H9 (cell line): ENCODE results near the gene DGCR2. TPM values are rescaled to one million over a fixed set of nuclear protein-coding genes. Genes with fewer than 3 reads are reported as not detected.

Source experiments
- DNase-seq: peaks from one replicate; pipeline ENCODE4 v3.0.0-alpha.2; 2017
- H2AFZ ChIP-seq: one replicate; pipeline ENCODE4 v1.6.1; 2013; ENCODE audit warnings: mild to moderate bottlenecking, low read length, control low read depth, moderate library complexity
- H2AK5ac ChIP-seq: 2 replicates; pipeline ENCODE4 v1.6.1; 2013; ENCODE audit warnings: low read length, control low read depth, mixed read lengths; ENCODE audit not compliant: insufficient read length
- H2BK120ac ChIP-seq: one replicate; pipeline ENCODE4 v1.6.1; 2013; ENCODE audit warnings: low read depth, mild to moderate bottlenecking, low read length, control low read depth, inconsistent platforms; ENCODE audit not compliant: poor library complexity, severe bottlenecking
- H2BK12ac ChIP-seq: 2 replicates; pipeline ENCODE4 v1.6.1; 2013; ENCODE audit warnings: low read length, control low read depth, mixed read lengths, low read depth; ENCODE audit not compliant: insufficient read length
- H2BK15ac ChIP-seq: 2 replicates; pipeline ENCODE4 v1.6.1; 2013; ENCODE audit warnings: low read depth, low read length, control low read depth
- H2BK20ac ChIP-seq: one replicate; pipeline ENCODE4 v1.6.1; 2013; ENCODE audit warnings: low read depth, mild to moderate bottlenecking, low read length, control low read depth, inconsistent platforms; ENCODE audit not compliant: poor library complexity, severe bottlenecking
- H2BK5ac ChIP-seq: 2 replicates; pipeline ENCODE4 v1.6.1; 2013; ENCODE audit warnings: low read length, control low read depth, mixed read lengths; ENCODE audit not compliant: insufficient read length
- H3K14ac ChIP-seq: 2 replicates; pipeline ENCODE4 v1.6.1; 2013; ENCODE audit warnings: low read length, control low read depth; ENCODE audit not compliant: insufficient read depth
- H3K18ac ChIP-seq: 2 replicates; pipeline ENCODE4 v1.6.1; 2013; ENCODE audit warnings: low read depth, mild to moderate bottlenecking, mixed read lengths, low read length, control low read depth; ENCODE audit not compliant: insufficient read length
- H3K23ac ChIP-seq: 2 replicates; pipeline ENCODE4 v1.6.1; 2013; ENCODE audit warnings: low read length, control low read depth, mixed read lengths, low read depth; ENCODE audit not compliant: insufficient read length
- H3K23me2 ChIP-seq: 2 replicates; pipeline ENCODE4 v1.6.1; 2013; ENCODE audit warnings: low read depth, mild to moderate bottlenecking, mixed read lengths, low read length, control low read depth; ENCODE audit not compliant: insufficient read length, poor library complexity, severe bottlenecking
- H3K27ac ChIP-seq: 2 replicates; pipeline ENCODE4 v1.5.1; 2013; ENCODE audit warnings: low read length, control low read depth, mixed read lengths, low read depth; ENCODE audit not compliant: insufficient read length
- H3K27me3 ChIP-seq: 2 replicates; pipeline ENCODE4 v1.6.1; 2013; ENCODE audit warnings: low read length, control low read depth, inconsistent platforms; ENCODE audit not compliant: insufficient read depth
- H3K4ac ChIP-seq: 2 replicates; pipeline ENCODE4 v1.6.1; 2013; ENCODE audit warnings: low read depth, mild to moderate bottlenecking, control low read depth, inconsistent platforms, low read length, moderate library complexity
- H3K4me1 ChIP-seq: 2 replicates; pipeline ENCODE4 v1.6.1; 2013; ENCODE audit warnings: low read length, control low read depth, inconsistent platforms; ENCODE audit not compliant: insufficient read depth
- H3K4me2 ChIP-seq: 2 replicates; pipeline ENCODE4 v1.6.1; 2013; ENCODE audit warnings: low read length, control low read depth, mixed read lengths; ENCODE audit not compliant: insufficient read length, insufficient read depth
- H3K56ac ChIP-seq: 2 replicates; pipeline ENCODE4 v1.6.1; 2013; ENCODE audit warnings: low read depth, mild to moderate bottlenecking, mixed read lengths, low read length, control low read depth; ENCODE audit not compliant: insufficient read length
- H3K79me1 ChIP-seq: 2 replicates; pipeline ENCODE4 v1.6.1; 2013; ENCODE audit warnings: low read depth, mild to moderate bottlenecking, moderate library complexity, low read length, control low read depth, inconsistent platforms; ENCODE audit not compliant: insufficient read depth, poor library complexity, severe bottlenecking
- H3K79me2 ChIP-seq: 2 replicates; pipeline ENCODE4 v1.6.1; 2013; ENCODE audit warnings: low read length, control low read depth, inconsistent platforms; ENCODE audit not compliant: insufficient read depth
- H3K9ac ChIP-seq: 2 replicates; pipeline ENCODE4 v1.6.1; 2013; ENCODE audit warnings: low read length, control low read depth, mixed read lengths; ENCODE audit not compliant: insufficient read length; ENCODE audit errors: extremely low read depth
- H3K9me3 ChIP-seq: one replicate; pipeline ENCODE4 v1.6.1; 2013; ENCODE audit warnings: low read depth, low read length, inconsistent platforms; ENCODE audit not compliant: control insufficient read depth
- H3T11ph ChIP-seq: one replicate; pipeline ENCODE4 v1.6.1; 2013; ENCODE audit warnings: mild to moderate bottlenecking, low read length, control low read depth, inconsistent platforms
- H4K20me1 ChIP-seq: one replicate; pipeline ENCODE4 v1.6.1; 2013; ENCODE audit not compliant: control insufficient read depth, insufficient read length, insufficient read depth
- H4K5ac ChIP-seq: 2 replicates; pipeline ENCODE4 v1.6.1; 2013; ENCODE audit warnings: low read depth, mild to moderate bottlenecking, mixed read lengths, low read length, control low read depth; ENCODE audit not compliant: insufficient read length
- H4K8ac ChIP-seq: replicated peaks from 2 replicates; pipeline ENCODE4 v1.6.1; 2013; ENCODE audit warnings: low read length, control low read depth, mixed read lengths, low read depth; ENCODE audit not compliant: insufficient read length
- H4K91ac ChIP-seq: 2 replicates; pipeline ENCODE4 v1.6.1; 2013; ENCODE audit warnings: low read depth, mild to moderate bottlenecking, moderate library complexity, mixed read lengths, low read length, control low read depth; ENCODE audit not compliant: insufficient read length
- H3K27ac Mint-ChIP-seq, 3 experiments: 2 replicates in 2 of 3; 3 replicates in 1 of 3; pipeline ENCODE4 v1.8.0; 2020 to 2021; ENCODE audit warnings: mixed read lengths in 3 of 3, mild to moderate bottlenecking in 1 of 3, moderate library complexity in 1 of 3
- H3K27me3 Mint-ChIP-seq: 2 replicates; pipeline ENCODE4 v1.8.0; 2021; ENCODE audit warnings: low read depth, mild to moderate bottlenecking, moderate library complexity, mixed read lengths
- H3K36me3 Mint-ChIP-seq, 3 experiments: 2 replicates in 2 of 3; 3 replicates in 1 of 3; pipeline ENCODE4 v1.8.0; 2020 to 2021; ENCODE audit warnings: low read depth in 3 of 3, mixed read lengths in 3 of 3; ENCODE audit not compliant: insufficient read depth in 1 of 3
- H3K4me1 Mint-ChIP-seq, 2 experiments: 2 replicates each; pipeline ENCODE4 v1.8.0; 2020; ENCODE audit warnings: mixed read lengths in 2 of 2
- H3K4me3 Mint-ChIP-seq, 2 experiments: 2 replicates in 1 of 2; 3 replicates in 1 of 2; pipeline ENCODE4 v1.8.0; 2020 to 2021; ENCODE audit warnings: mild to moderate bottlenecking in 2 of 2, mixed read lengths in 2 of 2, moderate library complexity in 1 of 2
- H3K9me3 Mint-ChIP-seq, 2 experiments: 2 replicates in 1 of 2; 3 replicates in 1 of 2; pipeline ENCODE4 v1.8.0; 2020; ENCODE audit warnings: mild to moderate bottlenecking in 2 of 2, mixed read lengths in 2 of 2, moderate library complexity in 1 of 2
- WGBS: extraction: QIAGEN DNeasy Blood & Tissue Kit; methylation state at CpG from one replicate; pipeline ENCODE4 v1.1.7; 2013; ENCODE audit warnings: missing lambda C conversion rate, low lambda C conversion rate, mixed read lengths; ENCODE audit not compliant: insufficient read length; ENCODE audit errors: extremely low coverage; 5-methylcytosine and 5-hydroxymethylcytosine counted together
- total RNA-seq: library from RNA; stranded (reverse); gene quantifications from 2 replicates; pipeline ENCODE4 v1.2.1, GENCODE V29; 2021
- TF ChIP-seq, protein P1 (sequence below): fragments of 200-600 bp; sonication (generic); conservative IDR thresholded peaks from 3 replicates; pipeline ENCODE4 v1.8.0; 2021; ENCODE audit warnings: antibody characterized with exemption, mild to moderate bottlenecking

The DGCR2 gene
- total RNA-seq, 1 experiment from 2014 or later = 47.2 TPM

DNA sequence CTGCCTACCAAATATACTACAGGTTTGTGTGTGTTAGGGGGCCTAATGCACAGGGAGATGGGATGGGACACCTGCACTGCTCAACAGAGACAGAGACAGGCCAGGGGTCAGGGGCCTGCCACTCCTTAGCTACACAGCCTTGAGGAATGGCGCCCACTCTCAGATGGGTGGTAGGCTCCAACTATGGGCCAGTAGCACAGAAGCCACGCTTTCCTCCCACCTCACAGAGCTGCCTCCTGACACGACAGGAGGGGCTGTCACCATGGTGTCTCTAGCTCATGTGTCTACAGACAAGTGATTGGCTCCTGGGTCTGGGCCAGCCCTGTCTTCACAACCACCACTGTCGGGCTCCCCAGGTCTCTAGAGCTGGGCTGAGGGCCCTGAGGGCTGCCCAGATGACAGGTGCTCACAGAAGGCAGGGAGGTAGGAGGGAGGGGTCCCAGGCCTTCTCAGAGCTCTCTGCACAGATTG lies 81.8 kb downstream of the DGCR2 start:
- Histone ChIP-seq H3K18ac (no peak overlapping the region), H4K91ac (no peak overlapping the region), H3K4me2 (no peak overlapping the region), H3K79me1 (no peaks in the 10 kb centered on the region), H3K9me3 (no peaks in the 10 kb centered on the region), H3K23ac (no peak overlapping the region), H3K23me2 (no peaks in the 10 kb centered on the region), H2AK5ac (no peak overlapping the region), H3T11ph (no peak overlapping the region), H3K79me2 (no peaks in the 10 kb centered on the region), H3K27me3 (no peaks in the 10 kb centered on the region), H2BK5ac (no peak overlapping the region), H2BK20ac (no peak overlapping the region), H3K4me1 (no peaks in the 10 kb centered on the region), H4K8ac (no peak overlapping the region), H4K20me1 (no peaks in the 10 kb centered on the region), H2BK120ac (no peak overlapping the region), H2AFZ (no peak overlapping the region), H2BK15ac (no peak overlapping the region), H3K27ac (no peak overlapping the region), H2BK12ac (no peak overlapping the region), H3K4ac (no peak overlapping the region), H3K9ac (no peak overlapping the region), H3K56ac (no peak overlapping the region), H3K14ac (no peak overlapping the region), H4K5ac (no peak overlapping the region)
- no peaks in the 10 kb centered on the region for H3K9me3 Mint-ChIP-seq
- no CpG with 5 or more reads among the region's 4 CpGs for WGBS
- DNase-seq = no peak
- peaks cover 3 to 8% of the 10 kb centered on the region in 2 experiments for H3K4me1 Mint-ChIP-seq
- no peaks in the 10 kb centered on the region for H3K27me3 Mint-ChIP-seq
- H3K27ac Mint-ChIP-seq = peak overlapping the region in 1 of 3 experiments; percentile 65; a peak in 1 of 7 replicates
- TF ChIP-seq, protein P1, sequence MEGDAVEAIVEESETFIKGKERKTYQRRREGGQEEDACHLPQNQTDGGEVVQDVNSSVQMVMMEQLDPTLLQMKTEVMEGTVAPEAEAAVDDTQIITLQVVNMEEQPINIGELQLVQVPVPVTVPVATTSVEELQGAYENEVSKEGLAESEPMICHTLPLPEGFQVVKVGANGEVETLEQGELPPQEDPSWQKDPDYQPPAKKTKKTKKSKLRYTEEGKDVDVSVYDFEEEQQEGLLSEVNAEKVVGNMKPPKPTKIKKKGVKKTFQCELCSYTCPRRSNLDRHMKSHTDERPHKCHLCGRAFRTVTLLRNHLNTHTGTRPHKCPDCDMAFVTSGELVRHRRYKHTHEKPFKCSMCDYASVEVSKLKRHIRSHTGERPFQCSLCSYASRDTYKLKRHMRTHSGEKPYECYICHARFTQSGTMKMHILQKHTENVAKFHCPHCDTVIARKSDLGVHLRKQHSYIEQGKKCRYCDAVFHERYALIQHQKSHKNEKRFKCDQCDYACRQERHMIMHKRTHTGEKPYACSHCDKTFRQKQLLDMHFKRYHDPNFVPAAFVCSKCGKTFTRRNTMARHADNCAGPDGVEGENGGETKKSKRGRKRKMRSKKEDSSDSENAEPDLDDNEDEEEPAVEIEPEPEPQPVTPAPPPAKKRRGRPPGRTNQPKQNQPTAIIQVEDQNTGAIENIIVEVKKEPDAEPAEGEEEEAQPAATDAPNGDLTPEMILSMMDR = no peak
- no peak overlapping the region for H3K4me3 Mint-ChIP-seq
- H3K36me3 Mint-ChIP-seq = peaks cover 11 to 46% (median 40%) of the 10 kb centered on the region in 3 experiments; a peak in 6 of 7 replicates
